Activated CD4-positive, alpha-beta T cell treated with anti-CD3 and anti-CD28 coated beads, Interleukin-2, Interleukin-4, amounts not matched to agents 100 ng/mL and 50 ng/mL, durations not matched to agents 16 hours and 8 hours (primary cell): ENCODE data around the gene CD163L1.
"Not testable (repeated sequence)": the region's sequence is repeated elsewhere in the genome, so short reads cannot be mapped to it uniquely, and the experiment has no call there.

Source experiments
- DNase-seq: peaks from one replicate; pipeline ENCODE4 v3.0.0-alpha.2; 2020; ENCODE audit warnings: low spot score

The CD163L1 gene

GRCh38 chr12:7444076-7444475 lies at the start of gene CD163L1:
Gene CD163L1 (minus strand): TSS chr12:7444153. CDS start chr12:7444127, 26 bp downstream.
- no peak for DNase-seq

DNA sequence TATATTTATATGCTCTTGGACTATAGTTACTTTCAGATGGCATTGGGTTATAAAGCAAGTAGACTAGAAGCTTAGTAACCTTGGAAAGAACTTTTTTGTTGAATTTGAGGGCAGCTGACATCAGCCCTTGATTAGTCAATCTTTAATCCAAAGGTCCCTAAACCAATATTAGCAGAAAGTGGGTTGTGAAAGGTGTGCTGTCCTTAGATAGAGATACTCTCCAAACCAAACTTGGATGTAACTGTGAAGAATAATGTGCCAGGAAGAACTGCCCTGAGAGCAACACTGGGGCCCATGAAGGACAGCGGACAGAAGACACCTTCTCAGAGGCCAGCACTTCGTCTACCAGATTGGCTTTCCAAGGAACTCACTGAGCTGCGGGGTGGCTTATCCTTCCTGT lies 49.1 kb upstream of the CD163L1 start:
- DNase-seq: no peak

- no peak for DNase-seq
These were observed 42.6 kb upstream of the CD163L1 start for GRCh38 chr12:7486512-7486911.

DNA sequence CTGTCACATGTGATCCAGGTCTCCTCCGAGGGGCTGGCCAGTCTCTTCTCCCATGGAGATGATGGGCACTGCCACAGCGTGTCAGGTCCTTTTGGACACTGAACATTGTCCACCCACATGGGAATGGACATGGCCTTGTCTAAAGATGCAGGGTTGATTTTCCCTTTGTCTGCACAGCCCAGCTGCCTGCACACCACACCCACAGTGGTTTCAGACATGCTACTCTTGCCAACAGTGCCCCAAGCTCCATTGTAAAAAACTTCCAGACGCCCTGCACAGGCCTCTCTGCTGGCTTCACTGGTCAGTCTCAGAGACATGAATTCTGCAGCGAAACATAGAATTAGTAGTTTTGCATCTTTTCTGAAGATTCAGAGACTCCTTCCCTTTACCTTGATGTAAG lies 41.1 kb upstream of the CD163L1 start:
- DNase-seq: no peak

- no peak for DNase-seq
These were observed 39.4 kb upstream of the CD163L1 start for GRCh38 chr12:7483343-7483742.

GRCh38 chr12:7479771-7480170 lies 35.8 kb upstream of the CD163L1 start:
- DNase-seq: no peak

DNA sequence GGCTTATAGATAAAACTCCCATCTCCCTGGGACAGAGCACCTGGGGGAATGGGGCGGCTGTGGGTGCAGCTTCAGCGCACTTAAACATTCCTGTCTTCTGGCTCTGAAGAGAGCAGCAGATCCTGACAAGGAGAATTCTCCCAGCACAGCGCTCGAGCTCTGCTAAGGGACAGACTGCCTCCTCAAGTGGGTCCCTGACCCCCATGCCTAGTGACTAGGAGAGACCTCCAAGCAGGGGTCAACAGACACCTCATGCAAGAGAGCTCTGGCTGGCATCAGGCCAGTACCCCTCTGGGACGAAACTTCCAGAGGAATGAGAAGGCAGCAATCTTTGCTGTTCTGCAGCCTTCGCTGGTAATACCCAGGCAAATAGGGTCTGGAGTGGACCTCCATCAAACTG lies 28.1 kb upstream of the CD163L1 start:
- no peak for DNase-seq

DNA sequence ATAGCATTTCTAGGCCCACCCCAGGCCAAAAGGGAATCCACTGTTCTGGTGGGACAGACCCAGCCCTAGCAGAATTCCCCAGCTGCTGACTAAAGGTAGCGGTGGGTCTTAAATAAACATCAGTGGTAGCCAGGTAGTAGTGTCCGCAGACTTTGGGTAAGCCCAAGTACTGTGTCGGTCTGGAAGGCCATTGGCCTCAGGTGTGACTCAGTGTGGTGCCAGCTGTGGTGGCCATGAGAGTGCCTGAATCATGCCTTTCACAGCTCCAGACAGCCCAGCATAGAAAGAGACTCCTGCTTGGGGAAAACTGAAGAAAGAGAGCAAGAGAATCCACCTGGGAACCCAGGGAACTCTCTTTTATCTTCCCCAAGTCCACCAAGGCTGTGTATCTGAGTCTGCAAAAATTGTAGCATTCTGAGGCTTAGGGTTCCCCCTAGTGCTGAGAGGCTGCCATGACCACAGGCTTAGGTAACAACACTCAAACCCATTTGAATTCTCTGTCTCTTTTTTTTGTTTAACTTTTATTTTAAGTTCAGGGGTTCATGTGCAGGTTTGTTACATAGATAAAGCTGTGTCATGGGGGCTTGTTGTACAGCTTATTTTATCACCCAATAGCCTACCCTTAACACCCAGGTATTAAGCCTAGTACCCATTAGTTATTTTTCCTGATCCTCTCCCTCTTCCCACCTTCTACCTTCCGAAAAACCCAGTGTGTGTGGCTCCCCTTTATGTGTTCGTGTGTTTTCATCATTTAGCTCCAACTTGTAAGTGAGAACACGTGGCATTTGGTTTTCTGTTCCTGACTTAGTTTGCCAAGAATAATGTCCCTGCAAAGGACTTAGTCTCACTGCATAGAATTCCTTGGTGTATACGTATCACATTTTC lies 16.7 kb upstream of the CD163L1 start:
- DNase-seq: peak; percentile 59

DNA sequence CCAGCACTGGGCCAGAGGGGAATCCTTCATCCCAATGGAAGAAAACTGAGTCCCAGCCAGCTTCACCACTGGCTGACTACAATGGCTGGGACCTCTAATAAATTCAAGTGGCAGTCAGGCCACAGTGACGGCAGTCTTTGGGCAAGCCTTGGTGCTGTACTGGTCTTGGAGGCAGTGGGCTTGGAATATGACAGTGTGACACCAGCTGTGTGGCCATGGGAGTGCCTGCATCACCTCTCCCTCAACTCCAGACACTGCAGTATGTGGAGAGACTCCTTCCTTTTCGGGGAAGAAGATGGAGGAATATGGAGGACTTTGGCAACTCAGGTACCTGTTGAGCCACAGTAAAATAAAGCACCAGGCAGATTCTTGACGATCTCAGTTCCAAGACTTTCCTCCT lies 16.0 kb upstream of the CD163L1 start:
- no peak for DNase-seq

DNA sequence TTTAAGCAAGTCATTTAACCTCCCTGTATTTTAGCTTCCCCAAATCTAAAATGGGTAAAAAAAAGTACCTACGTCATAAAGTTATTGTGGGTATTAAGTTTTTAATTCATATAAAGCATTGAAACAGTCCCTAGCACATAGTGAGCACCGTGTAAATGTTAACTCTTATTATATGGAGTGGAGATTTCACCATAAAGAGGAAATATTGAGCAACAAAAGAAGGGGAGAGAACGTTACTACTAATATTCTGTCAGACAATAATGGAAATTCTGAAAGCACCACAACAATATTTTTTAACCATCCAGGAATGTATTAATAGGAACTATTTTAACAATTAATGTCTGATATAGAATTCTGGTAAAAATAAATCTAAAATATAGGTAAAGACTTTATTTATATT lies 7.8 kb upstream of the CD163L1 start:
- no peak for DNase-seq

DNA sequence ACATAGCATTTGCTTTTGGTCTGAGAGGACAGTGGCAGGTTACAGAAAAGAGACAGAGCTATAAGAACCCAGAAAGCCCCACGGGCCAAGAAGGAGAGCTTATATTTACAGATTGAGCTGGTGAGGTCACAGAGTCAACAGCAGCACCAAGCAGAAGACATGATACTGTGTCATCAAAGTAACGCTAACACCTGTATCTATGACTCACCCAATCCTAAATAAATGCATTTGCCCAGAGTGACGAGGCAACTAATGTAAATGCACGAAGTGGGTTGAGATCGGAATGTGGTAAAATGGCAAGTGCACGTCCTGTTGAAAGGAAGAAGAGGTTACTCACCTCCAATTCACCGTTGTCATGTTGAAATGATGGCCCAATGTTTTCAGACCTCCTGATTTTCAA lies 6.7 kb upstream of the CD163L1 start:
- DNase-seq: no peak

DNA sequence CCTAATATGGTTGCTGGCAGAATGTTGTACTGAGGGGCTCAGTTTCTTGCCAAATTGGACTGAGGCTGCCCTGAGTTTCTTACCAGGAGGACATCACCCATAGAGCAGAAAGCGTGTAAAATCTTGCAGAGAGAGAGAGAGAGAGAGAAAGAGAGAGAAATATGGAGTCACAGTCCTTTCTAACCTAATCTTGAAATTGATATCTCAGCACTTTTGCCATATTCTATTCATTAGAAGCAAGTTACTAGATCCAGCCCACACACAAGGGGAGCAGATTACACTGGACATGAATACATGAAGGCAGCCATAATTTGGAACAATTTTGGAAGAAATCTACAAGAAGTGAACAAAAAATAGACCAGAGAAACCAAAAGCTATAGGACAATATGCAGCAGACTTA lies 4.1 kb upstream of the CD163L1 start:
- DNase-seq: no peak

DNA sequence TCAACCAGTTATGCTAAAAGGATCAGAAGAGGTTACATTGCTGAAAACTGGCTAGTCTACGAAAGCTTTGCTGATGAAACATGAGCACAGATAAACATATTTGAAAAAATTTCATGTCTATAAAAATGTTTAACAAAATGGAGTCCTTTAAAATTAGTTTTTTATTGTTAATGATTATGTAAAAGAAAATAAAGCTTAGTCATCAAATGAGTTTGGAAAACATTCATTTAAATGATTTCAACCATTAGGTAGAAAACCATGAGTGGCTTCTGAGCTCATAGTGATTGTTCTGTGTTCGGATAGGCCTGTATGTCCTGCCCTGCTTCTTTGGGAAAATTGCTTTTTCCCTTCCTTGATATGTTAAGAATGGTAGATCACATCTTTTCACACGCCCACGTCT lies 584 bp upstream of the CD163L1 start:
- DNase-seq: no peak

DNA sequence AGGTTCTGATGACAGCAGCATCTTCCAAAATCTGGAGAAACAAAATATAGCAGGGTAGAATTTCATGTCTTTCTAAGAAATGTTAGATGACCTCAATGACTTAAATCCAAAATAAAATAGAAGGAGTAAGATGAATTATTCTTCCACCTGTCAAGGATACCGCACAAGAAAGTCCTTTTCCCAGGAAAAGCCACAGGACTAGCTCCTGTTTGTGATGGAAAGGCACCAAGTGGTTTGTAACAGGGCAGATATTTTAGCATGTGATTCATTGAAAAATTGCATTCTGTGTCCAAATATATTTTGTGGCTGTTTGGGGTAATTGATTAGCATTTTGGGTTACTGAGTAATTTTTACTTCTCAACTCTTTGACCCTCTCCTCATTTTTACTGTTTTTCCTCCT lies 2.7 kb downstream of the CD163L1 start:
- no peak for DNase-seq

DNA sequence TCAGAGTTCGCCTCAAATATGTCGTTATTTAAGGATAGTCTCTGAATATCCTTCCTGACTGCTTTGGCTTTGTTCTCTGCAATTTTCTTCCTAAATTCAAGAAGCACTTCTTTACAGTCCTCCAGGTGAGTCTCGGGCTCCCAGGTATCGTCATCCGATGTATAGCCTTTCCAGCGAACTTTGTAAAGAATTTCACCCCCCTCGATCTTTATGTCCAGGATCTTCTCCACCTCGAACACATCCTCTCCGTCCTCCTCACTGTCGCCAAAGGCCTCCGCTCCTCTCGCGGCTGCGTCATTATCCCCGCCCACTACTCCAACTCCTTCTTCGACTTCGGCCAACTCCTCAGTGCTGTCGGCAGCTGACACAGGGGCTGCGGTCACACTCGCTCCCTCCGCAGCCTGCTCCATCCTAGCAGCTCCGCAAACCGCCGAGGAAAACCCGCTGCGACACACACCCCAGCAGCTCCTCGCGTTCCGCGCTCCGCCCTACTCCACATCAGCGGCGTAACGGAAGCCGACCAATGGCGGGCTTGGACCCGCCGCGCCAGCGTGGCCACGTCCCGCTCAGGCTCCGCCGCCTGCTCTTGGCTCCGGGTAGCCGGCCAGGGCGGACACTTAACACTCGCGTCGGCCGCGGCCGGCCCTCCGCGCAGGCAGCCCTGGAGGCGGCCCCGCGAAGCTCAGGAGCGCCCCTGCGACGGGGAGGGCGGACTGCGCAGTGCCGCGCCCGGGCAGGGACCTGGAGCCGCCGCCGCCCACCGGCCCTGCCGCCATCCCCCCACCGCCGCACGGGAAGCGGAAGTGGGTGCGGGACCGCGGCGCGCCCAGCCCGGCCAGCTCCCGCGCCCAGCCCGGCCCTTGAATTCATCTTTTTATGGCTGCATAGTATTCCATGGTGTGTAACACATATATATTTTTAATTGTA lies 4.1 kb downstream of the CD163L1 start:
- peak; percentile 37 for DNase-seq

- DNase-seq: not testable (repeated sequence)
These were observed 5.5 kb downstream of the CD163L1 start for GRCh38 chr12:7438291-7438995.

DNA sequence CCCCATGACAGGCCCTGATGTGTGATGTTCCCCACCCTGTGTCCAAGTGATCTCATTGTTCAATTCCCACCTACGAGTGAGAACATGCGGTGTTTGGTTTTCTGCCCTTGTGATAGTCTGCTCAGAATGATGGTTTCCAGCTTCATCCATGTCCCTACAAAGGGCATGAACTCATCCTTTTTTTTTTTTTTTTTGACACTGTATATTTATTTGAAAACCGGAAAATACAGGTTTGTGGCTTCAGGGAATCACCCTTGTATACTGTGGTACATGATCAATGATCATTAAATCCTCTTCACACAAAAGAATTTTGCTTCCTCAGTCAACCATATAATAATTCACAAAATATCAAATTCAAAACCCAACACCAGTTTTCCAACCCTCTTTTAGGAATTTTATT lies 6.5 kb downstream of the CD163L1 start:
- DNase-seq: not testable (repeated sequence)

- DNase-seq: no peak
These were observed 9.3 kb downstream of the CD163L1 start for GRCh38 chr12:7434670-7435069.

- DNase-seq: no peak
These were observed 10.6 kb downstream of the CD163L1 start for GRCh38 chr12:7433276-7433822.

GRCh38 chr12:7431993-7432685 lies 11.8 kb downstream of the CD163L1 start:
- DNase-seq: no peak

DNA sequence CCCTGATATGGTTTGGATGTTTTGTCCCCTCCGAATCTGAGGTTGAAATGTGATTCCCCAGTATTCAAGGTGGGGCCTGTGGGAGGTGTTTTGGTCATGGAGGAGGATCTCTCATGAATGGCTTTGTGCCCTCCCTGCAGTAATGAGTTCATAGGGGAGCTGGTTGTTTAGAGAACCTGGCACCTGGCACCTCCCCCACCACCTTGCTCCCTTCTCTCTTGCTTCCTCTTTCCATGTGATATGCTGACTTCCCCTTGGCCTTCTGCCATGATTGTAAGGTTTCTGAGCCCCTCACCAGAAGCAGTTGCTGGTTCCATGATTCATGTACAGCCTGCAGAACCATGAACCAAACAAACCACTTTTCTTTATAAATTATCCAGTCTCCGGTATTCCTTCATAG lies 32.6 kb downstream of the CD163L1 start:
- DNase-seq: no peak
